ENCODE measurements around the gene ZG16. TPM values are rescaled to one million over a fixed set of nuclear protein-coding genes. Genes with fewer than 3 reads are reported as not detected.

The ZG16 gene
- total RNA-seq, 1 experiment from 2014 or later, result not detected

- ChIA-PET POLR2A (interaction anchor here (0.6 kb wide), 1 partner anchor 104 kb away, joined by 3 read pairs; no protein-coding TSS in a partner anchor), CTCF (interaction anchor here (1.4 to 1.8 kb wide), 2 partner anchors 35 to 54 kb away, joined by 5 to 6 read pairs; partner anchors contain the start of gene KIF22)
- H3K9me3 Mint-ChIP-seq, result no peaks in the 10 kb centered on the region
- H3K4me3 Mint-ChIP-seq, result no peak overlapping the region
- ATAC-seq (peak; percentile 36; the same call in 1 of the 2 replicates), DNase-seq (ENCODE audit: low spot score) (no peak)
- no peaks in the 10 kb centered on the region for H3K27me3 Mint-ChIP-seq (ENCODE audit: low read depth)
- H3K36me3 Mint-ChIP-seq, result peaks cover 64% of the 10 kb centered on the region
- H3K27ac Mint-ChIP-seq, result peak overlapping the region; percentile 33
- peaks cover 2% of the 10 kb centered on the region; the same call in 1 of the 2 replicates for H3K4me1 Mint-ChIP-seq
- 0 out of 2 replicates have a peak, but pooled peaks have one; percentile 36 for TF ChIP-seq ZNF121 (CRISPR knock-in tag; IDR thresholded peaks at IDR 0.05)
- TF ChIP-seq ZNF396 (CRISPR knock-in tag; IDR thresholded peaks at IDR 0.05; ENCODE audit: borderline replicate concordance), result no peak
- TF ChIP-seq NR2C2 (CRISPR knock-in tag; IDR thresholded peaks at IDR 0.05), result no peak
- no peak for TF ChIP-seq ZNF512 (CRISPR knock-in tag; IDR thresholded peaks at IDR 0.05; ENCODE audit: borderline replicate concordance)
- no peak for TF ChIP-seq FOXK1 (CRISPR knock-in tag; IDR thresholded peaks at IDR 0.05)
- TF ChIP-seq USF1 (CRISPR knock-in tag; IDR thresholded peaks at IDR 0.05), result no peak
- TF ChIP-seq TEAD1 (CRISPR knock-in tag; IDR thresholded peaks at IDR 0.05), result no peak
These were observed 41.9 kb upstream of the ZG16 start for GRCh38 chr16:29736112-29736511.

- CTCF ChIA-PET, result interaction anchor here (1.4 to 1.8 kb wide), 2 partner anchors 36 to 53 kb away, joined by 5 to 6 read pairs; partner anchors contain the start of gene KIF22
- POLR2A ChIA-PET, result interaction anchor here (0.6 to 0.8 kb wide), 2 partner anchors 53 to 103 kb away, joined by 3 to 6 read pairs; no protein-coding TSS in a partner anchor
- peaks cover 65% of the 10 kb centered on the region for H3K36me3 Mint-ChIP-seq
- peak overlapping the region; percentile 84; the same call in 1 of the 2 replicates for H3K27ac Mint-ChIP-seq
- TF ChIP-seq NR3C1 (CRISPR knock-in tag; conservative IDR thresholded peaks at IDR 0.05; ENCODE audit: low read depth) (no peak), MLX (CRISPR knock-in tag; IDR thresholded peaks at IDR 0.05) (no peak), AR (CRISPR knock-in tag; IDR thresholded peaks at IDR 0.05) (no peak), E2F1 (CRISPR knock-in tag; IDR thresholded peaks at IDR 0.05) (no peak), TEAD1 (CRISPR knock-in tag; IDR thresholded peaks at IDR 0.05) (no peak), E2F5 (CRISPR knock-in tag; IDR thresholded peaks at IDR 0.05) (no peak), IRF2 (CRISPR knock-in tag; IDR thresholded peaks at IDR 0.05; ENCODE audit: borderline replicate concordance, low read depth) (no peak), ZNF396 (CRISPR knock-in tag; IDR thresholded peaks at IDR 0.05; ENCODE audit: borderline replicate concordance) (no peak), TEAD4 (CRISPR knock-in tag; IDR thresholded peaks at IDR 0.05) (no peak), AFF4 (CRISPR knock-in tag; IDR thresholded peaks at IDR 0.05; ENCODE audit: borderline replicate concordance) (no peak), NR2C2 (CRISPR knock-in tag; IDR thresholded peaks at IDR 0.05) (no peak), CREM (CRISPR knock-in tag; IDR thresholded peaks at IDR 0.05) (no peak), HMGA2 (CRISPR knock-in tag; IDR thresholded peaks at IDR 0.05) (no peak), FOXK1 (CRISPR knock-in tag; IDR thresholded peaks at IDR 0.05) (no peak), PRRX2 (CRISPR knock-in tag; IDR thresholded peaks at IDR 0.05) (no peak), RORB (CRISPR knock-in tag; IDR thresholded peaks at IDR 0.05) (no peak)
- no peak for ATAC-seq
- H3K27me3 Mint-ChIP-seq (ENCODE audit: low read depth), result no peaks in the 10 kb centered on the region
- peaks cover 2% of the 10 kb centered on the region; the same call in 1 of the 2 replicates for H3K4me1 Mint-ChIP-seq
- H3K4me3 Mint-ChIP-seq, result no peak overlapping the region
- H3K9me3 Mint-ChIP-seq, result no peaks in the 10 kb centered on the region
- DNase-seq (ENCODE audit: low spot score), result no peak
These were observed 41.3 kb upstream of the ZG16 start for GRCh38 chr16:29736764-29737163.

All from WTC11 (cell line).